ENCODE results near the gene NHP2.
A peak's percentile ranks its signal among the peaks of the same experiment; 100 is the strongest.
"Not testable (repeated sequence)": the region's sequence is repeated elsewhere in the genome, so short reads cannot be mapped to it uniquely, and the experiment has no call there.

The NHP2 gene

DNA sequence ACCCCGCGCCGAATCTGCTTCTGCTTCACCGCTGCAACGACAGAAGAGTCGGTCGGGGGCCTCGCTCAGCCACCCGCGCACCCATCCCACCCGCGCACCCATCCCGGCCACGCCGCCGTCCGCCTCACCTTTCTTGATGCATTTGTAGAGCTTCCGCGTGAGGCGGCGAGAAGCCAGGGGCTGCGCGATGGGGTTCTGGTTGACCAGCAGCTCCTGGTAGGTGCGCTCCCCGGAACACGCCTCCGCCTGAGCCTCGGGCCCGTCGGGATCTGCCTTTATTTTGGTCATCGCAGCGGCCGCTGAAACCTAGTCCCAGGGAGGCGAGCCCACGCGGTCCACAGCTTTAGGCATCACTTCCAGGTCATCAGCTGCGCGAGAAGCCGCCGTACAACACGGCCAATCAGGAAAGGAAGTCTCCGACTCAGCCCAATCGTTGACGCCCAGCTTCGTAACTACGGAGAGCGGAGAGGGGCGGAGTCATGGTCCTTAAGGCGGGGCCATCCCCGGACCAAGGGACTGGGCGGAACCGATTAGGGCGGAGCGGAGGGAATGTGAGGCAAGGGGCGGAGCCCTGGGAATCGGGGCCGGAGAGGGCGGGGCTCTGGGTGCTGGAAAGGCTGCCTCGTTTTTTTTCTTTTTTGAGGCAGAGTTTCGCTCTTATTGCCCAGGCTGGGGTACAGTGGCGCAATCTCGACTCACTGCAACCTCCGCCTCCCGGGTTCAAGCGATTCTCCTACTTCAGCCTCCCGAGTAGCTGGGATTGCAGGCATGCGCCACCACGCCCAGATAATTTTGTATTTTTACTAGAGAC, at the start of gene NHP2:
Gene NHP2, minus strand, starts transcription at position 356 of the 811 bp plus-strand sequence. Its CDS starts 68 bp downstream, at position 288.
- FAIRE-seq (peak; percentile 99), DNase-seq (ENCODE audit: extremely low spot score, insufficient read length, low read depth) (peak; percentile 95)

DNA sequence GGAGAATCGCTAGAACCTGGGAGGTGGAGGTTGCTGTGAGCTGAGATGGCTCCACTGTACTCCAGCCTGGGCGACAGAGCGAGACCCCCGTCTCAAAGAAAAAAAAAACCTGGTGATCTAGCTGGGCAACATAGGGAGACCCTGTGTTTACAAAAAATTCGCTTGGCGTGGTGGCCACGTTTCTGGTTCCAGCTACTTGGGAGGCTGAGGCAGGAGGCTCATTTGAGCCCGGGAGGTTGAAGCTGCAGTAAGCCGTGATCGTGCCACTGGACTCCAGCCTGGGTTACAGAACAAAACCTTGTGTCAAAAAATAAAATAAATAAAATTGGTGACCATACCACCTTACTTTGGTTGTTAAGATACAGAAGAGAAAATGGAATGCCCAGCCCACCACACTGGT, 48.9 kb upstream of the NHP2 start:
- DNase-seq (ENCODE audit: extremely low spot score, insufficient read length, low read depth) = no peak
- no peak for FAIRE-seq

DNA sequence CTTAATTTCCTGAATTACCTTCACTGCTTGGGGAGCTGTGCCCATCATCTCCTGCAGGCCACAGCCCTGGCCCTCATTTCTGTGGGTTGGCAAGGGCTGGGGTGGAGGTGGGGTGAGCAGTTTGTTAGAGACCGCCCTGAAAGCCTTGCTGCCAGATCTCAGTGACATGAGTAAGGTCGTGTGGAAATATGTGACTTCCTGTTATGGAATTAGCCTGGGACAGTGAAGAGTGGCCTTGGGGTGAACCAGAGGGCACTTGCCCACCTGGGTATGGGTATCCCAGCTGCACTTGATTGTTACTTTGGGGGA, 48.2 kb upstream of the NHP2 start:
- FAIRE-seq (no peak), DNase-seq (ENCODE audit: extremely low spot score, insufficient read length, low read depth) (no peak)

DNA sequence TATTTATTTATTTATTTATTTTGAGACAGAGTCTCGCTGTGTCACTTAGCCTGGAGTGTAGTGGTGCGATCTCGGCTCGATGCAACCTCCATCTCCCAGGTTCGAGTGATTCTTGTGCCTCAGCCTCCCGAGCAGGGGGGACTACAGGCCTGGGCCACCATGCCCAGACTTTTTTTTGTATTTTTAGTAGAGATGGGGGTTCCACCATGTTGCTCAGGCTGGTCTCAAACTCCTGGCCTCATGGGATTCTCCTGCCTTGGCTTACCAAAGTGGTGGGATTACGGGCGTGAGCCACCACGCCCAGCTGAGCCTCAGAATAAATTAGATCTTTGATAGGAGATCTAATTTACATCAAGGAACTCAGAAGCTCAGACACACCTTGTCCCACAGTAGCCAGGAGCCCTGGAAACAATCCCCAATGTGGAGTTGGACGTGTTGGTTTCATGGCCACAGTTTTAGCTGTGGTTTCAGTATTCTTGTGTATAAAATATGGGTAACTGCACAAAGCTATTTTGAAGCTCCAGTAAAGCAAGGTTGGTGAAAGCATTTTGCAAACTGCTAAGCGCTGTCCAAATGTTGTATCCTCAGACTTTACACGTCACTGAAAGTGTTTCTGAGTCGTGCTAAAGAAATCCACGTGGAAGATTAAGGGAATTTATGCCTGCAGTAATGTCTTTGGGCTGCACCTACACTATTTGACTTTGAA, 47.7 kb upstream of the NHP2 start:
- FAIRE-seq (no peak), DNase-seq (ENCODE audit: extremely low spot score, insufficient read length, low read depth) (no peak)

DNA sequence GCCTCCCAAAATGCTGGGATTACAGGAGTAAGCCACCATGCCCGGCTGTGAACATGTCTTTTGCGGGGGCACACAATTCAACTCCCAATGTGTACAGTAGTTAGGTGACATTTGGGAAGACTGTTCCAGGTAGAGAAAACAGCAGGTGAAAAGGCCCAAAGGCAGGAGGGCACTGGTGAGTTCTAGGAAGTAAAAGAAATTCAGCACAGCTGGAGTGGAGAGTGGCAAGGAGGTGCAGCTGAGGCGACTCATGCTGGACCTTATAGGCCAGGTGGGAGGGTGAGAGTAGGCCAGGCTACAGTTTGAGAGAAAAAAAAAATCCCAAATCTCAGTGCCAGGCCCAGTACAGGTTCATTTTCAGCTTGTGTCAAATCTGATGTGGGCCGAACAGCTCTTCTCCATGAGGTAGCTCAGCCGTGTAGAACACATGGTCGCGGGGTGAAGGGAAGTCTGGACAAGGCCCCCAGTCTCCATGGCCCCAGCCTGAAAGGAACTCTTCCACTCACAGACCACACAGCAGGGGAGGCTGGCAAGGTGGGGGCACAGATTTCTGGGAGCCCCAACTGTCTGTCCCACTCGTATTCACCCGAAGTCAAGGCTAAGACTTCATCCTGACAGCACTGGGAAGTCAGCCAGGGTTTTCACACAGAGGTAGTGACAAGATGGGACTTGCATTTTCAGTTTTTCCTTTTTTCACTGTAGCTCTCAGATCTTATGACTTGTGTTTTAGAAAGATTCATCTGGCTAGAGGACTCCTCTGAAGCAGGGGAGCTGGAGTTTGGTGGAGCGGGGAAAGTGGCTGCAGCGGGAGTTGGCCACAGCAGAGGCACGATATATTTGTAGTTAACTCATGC, 46.1 kb upstream of the NHP2 start:
- no peak for FAIRE-seq
- DNase-seq (ENCODE audit: extremely low spot score, insufficient read length, low read depth) = no peak

DNA sequence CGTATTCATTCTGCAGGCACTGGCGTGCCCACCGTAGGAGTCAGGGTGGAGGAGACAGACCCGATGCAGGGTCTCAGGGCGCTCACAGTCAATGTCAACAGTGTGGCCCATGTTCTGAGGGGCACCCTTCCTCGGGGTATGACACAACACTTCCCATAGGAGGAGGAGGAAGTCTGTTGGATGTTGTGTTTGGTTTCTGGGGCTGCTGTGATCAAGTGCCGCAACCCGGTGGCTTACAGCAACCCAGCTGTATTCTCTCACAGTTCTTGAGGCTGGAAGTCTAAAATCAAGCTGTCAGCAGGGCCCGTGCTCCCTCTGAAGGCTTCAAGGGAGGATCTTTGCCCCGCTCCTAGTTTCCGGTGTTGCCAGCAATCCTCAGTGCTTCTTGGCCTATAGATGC, 45.0 kb upstream of the NHP2 start:
- no peak for FAIRE-seq

DNA sequence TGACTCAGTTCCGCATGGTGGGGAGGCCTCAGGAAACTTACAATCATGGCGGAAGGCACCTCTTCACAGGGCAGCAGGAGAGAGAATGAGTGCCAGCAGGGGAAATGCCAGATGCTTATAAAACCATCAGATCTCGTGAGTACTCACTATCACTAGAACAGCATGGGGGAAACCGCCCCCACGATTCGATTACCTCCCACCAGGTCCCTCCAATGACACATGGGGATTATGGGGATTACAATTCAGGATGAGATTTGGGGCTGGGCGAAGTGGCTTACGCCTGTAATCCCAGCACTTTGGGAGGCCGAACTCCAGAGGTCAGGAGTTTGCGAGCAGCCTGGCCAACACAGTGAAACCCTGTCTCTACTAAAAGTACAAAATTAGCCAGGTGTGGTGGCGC, 44.5 kb upstream of the NHP2 start:
- not testable (repeated sequence) for FAIRE-seq; DNase-seq (ENCODE audit: extremely low spot score, insufficient read length, low read depth)

More for the DNA sequence above, 45.0 kb upstream of the NHP2 start:
- DNase-seq (ENCODE audit: extremely low spot score, insufficient read length, low read depth) = no peak

DNA sequence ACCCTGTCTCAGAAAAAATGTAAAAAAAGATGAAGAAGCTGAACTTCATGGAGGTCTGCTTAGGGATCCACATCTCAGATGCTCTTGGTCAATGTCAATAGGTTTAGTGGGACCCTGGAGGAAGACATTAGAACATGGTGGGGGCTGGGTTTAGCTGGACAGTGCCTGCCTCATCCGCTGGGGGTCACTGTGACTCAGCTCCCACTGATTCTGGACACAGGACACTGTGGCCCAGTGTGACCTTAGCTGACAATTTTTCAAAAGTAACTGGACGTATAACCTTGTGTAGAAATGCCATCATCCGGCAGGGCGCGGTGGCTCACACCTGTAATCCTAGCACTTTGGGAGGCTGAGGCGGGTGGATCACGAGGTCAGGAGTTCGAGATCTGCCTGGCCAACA, 43.3 kb upstream of the NHP2 start:
- FAIRE-seq = no peak
- DNase-seq (ENCODE audit: extremely low spot score, insufficient read length, low read depth) = no peak

DNA sequence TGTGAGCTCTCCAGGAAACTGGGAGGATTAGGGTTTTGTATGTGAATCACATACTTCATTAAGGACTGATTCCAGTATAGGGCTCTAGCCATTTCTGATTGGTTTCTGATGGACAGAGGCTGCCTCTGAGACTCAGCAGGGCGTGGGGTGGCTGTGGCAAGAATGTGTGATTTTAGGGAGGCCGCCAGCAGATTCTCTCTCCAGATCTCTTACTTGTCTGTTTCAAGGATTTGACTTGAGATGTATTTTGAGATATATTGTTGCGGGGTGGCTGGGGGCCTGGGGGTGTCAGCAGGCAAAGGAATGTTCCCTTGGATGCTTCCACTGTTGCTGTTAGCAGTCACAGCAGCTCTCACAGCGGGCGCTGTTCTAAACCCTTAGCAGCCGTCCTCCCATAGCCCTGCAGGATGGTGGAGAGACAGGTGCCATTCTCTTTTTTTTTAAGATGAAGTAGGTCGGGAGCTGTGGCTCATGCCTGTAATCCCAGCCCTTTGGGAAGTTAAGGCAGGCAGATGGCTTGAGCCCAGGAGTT, 42.7 kb upstream of the NHP2 start:
- FAIRE-seq (no peak), DNase-seq (ENCODE audit: extremely low spot score, insufficient read length, low read depth) (no peak)

DNA sequence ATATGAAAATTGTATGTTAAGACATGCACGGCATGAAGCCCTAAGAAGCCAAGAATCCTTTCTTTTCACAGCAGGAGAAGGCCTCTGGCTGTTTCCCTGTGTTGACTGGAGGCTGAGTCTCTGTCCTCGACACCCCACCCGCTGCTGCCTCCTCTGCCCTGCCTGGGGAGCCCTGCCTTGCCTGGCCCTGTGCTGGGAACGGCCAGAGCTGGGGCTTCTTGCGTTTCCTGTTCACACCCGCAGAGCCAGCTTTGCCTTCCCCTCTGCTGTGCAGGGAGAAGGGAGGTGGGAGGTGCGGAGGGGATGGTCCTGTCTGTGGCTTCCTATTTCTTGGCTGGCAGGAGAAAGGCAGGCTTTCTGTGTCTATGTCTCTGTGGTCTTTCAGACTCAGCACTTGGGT, 40.3 kb upstream of the NHP2 start:
- DNase-seq (ENCODE audit: extremely low spot score, insufficient read length, low read depth) = no peak
- FAIRE-seq = no peak

DNA sequence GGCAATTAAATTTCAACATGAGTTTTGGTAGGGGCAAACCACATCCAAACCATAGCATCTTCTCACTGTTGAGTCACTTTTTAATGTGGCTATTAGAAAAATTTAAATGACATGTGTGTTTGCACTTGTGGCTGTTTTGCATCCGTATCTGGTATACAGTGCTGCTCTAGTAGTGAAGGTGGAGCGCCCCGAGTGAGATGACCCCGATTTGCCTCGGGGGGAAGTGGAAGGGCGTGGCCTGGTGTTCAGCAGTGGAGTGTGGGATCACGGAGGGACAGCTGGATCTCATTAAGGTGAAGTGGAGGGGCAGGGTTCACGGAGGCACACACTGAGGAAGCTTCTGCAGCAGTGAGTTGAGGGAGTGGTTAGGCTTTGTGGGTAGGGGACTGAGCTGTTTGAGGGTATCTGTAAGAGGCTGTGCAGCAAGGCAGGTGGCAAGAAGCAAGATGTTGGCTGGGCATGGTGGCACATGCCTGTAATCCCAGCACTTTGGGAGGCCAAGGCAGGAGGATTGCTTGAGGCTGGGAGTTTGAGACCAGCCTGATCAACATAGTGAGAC, 39.6 kb upstream of the NHP2 start:
- no peak for DNase-seq (ENCODE audit: extremely low spot score, insufficient read length, low read depth)
- no peak for FAIRE-seq

DNA sequence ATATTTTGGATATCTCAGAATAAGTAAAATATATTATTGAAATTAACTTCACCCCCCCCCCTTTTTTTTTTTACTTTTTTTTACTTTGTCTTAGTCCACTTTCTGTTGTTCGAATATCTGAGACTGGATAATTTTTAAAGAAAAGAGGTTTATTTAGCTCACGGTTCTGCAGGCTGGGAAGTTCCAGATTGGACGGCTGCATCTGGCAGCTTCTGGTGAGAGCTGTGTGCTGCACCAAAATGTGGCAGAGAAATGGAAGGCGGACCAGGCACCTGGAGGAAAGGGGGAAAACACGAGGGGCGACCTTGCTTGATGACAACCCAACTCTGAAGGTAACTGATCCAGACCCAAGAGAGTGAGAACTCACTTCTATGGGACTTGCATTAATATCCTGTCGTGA, 39.1 kb upstream of the NHP2 start:
- FAIRE-seq (no peak), DNase-seq (ENCODE audit: extremely low spot score, insufficient read length, low read depth) (no peak)

DNA sequence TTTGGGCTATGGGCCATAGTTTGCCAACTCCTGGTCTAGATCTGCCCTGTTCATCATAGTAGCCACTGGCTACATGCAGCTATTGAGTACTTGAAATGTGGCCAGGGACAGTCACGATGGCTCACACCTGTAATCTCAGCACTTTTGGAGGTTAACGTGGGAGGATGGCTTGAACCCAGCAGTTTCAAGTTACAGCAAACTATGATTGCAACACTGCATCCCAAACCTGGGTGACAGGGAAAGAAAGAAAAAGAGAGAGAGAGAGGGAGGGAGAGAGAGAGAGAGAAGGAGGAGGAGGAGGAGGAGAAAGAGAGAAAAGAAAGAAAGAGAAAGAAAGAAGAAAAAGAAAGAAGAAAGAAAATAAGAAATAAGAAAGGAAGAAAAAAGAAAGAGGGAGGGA, 38.6 kb upstream of the NHP2 start:
- FAIRE-seq (no peak), DNase-seq (ENCODE audit: extremely low spot score, insufficient read length, low read depth) (no peak)

DNA sequence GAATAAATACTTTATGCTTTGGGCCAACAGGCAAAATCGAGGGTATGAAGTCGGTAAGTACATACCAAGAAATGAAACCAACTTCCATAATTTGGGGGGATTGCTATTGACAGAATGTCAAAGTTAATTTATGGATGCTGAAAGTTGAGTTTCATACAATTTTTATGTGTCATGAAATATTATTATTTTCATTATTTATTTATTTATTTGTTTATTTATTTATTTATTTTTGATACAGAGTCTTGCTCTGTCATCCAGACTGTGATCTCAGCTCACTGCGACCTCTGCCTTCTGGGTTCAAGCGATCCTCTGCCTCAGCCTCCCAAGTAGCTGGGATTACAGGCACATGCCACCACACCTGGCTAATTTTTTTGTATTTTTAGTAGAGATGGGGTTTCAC, 38.0 kb upstream of the NHP2 start:
- FAIRE-seq (no peak), DNase-seq (ENCODE audit: extremely low spot score, insufficient read length, low read depth) (no peak)

DNA sequence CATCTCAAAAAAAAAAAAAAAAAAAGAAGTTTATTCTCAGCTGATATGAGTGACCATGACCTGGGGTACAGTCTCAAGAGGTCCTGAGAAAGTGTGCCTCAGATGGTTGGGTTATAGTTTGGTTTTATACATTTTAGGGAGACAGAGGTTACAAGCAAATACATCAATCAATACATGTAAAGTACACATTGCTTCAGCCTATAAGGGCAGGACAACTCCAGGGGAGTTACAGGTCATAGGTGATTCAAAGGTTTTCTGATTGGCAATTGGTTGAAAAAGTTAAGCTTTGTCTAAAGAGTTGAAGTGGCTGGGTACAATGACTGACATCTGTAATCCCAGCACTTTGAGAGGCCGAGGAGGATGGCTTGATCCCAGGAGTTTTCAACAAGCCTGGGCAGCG, 35.7 kb upstream of the NHP2 start:
- FAIRE-seq (no peak), DNase-seq (ENCODE audit: extremely low spot score, insufficient read length, low read depth) (no peak)

DNA sequence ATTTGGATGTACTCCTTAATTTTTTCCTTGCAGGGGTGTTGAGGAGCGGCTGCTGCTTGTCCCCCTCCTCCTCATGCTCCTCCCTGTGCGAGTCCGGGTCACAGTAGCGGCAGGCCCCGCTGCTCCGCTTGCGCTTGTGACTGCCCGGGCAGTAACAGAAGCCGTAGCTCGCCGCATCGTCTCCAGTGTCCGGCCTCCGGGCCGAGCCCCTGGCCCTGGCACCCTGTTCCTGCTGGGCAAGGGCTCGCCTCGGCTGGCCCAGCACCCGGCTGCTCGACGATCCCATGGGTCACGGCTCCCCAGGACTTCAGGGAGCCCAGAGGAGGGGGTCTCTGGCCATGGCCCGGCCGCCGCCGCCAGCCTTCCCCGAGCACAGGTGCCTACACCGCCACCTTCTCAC, 33.3 kb upstream of the NHP2 start, which contains the start of gene GMCL2:
Gene GMCL2, minus strand, starts transcription at position 358 of the 400 bp plus-strand sequence. Its CDS starts 72 bp downstream, at position 286.
- DNase-seq (ENCODE audit: extremely low spot score, insufficient read length, low read depth) (no peak), FAIRE-seq (no peak)

DNA sequence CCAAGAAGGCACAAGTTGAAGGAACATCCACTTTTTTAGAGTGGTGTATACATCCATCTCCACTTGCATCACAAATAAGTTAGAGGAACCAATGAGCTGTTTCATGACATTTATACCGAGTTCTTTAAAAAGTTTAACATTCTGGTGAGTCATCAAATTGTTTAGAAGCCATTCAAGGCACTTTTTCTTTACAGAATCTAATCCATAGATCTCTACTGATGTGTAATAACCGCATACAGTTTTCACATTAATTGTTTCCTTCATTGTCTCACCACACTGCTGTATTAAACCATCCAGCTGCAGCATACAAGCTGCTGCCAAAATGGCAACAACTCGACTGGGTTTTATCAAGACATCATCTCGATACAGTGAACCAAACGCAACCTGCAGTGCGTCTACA, 32.7 kb upstream of the NHP2 start:
- no peak for DNase-seq (ENCODE audit: extremely low spot score, insufficient read length, low read depth)
- FAIRE-seq = no peak

DNA sequence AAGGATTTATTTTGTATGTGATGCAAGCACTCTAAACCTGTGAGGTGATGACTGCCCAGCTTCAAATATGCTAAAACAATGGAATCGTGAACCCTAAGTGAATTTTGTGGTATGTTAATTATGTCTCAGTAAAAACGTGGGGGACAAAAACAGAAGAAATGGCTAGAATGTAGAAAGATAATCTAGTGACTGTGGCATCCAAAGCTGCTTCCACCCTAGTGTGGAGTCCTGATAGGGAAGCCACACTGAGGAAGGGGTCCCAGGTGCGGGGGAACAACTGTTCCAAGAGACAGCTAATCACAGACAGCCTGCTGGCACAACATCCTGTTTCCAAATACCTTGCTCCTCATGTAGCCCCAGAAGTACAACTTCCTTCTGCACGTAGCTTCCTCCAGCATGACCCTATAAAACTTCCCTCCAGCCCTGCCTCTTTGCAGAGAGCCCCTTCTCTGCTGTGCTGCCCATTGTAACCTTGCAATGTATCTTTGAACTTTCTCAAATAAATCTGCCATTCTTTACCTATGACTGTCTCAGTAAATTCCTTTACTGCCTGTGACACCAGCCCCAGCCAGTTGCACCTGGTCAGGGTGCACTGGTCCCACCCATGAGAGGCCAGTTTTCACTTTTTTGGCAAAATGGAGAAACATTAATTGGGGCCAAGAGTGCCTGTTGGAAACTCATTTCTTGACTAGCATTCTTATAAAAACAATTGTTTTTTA, 28.6 kb upstream of the NHP2 start:
- DNase-seq (ENCODE audit: extremely low spot score, insufficient read length, low read depth) = no peak
- no peak for FAIRE-seq

DNA sequence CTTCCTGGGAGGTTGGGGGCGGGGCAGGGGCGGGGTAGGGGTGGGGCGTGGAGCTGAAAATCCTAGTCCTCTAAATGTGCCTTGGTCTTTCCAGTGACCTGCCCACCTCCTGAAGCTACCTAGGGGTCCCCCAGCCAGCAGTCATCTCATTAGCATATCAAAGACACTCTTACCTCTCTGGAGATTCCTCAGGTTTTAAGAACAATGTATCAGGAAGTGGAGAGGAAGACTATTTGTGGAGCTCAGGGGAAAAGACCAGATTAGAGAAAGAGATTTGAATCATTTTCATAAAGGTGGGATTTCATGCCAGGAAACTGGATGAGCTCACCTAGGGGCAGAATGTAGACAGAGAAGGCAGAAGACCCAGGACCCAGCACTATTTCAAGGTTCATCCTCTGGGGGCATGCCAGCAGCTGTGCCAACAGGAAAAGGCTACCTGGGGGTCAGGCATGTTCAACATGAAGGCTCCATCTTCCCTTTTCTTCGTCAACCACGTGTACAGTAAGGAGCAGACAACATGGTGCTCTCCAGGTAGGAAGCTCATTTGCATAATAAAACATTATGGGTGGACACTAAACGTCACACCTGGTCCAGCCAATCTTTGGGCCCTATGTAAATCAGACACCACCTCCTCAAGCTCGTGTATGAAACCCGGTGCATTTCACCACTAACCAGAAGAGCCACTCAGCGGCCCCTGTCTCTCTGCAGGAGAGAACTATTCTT, 26.6 kb upstream of the NHP2 start:
- no peak for FAIRE-seq

More for the DNA sequence above, 26.6 kb upstream of the NHP2 start:
- no peak for DNase-seq (ENCODE audit: extremely low spot score, insufficient read length, low read depth)

Measured in GM18507 (cell line).